OCI-LY3 (cell line): ENCODE results near the gene NT5E.

Experiments used
- EZH2phosphoT487 ChIP-seq: fragments of 200-600 bp; shearing (Covaris generic); IDR thresholded peaks from 2 replicates; pipeline ENCODE4 v1.6.1; 2018; ENCODE audit warnings: antibody characterized with exemption, mixed run types, low read depth
- TF ChIP-seq, protein P1 (sequence below): fragments of 200-600, 300-600 bp; sonication (generic); IDR thresholded peaks from 2 replicates; pipeline ENCODE4 v1.5.1; 2014; ENCODE audit warnings: antibody characterized with exemption, low read length, low read depth

DNA sequence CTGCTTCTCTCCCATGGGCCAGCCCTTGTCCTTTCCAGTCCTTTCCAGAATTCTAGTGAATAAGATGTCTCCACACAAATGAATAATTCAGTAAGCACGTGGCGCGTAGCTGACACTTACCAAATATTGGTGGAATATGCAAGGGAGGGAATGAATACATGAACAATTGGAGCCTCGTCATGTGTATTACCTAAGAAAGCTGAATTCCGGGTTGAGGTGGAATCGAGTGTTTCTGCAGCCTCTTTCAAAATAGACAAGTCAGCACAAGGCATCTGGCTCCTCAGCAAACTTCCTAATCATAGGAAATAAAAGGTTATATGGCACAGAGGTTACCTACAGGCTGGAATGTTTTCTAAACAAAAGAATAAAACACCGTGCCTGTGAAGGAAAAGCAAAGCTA, 47.0 kb upstream of the NT5E start:
- TF ChIP-seq, protein P1, sequence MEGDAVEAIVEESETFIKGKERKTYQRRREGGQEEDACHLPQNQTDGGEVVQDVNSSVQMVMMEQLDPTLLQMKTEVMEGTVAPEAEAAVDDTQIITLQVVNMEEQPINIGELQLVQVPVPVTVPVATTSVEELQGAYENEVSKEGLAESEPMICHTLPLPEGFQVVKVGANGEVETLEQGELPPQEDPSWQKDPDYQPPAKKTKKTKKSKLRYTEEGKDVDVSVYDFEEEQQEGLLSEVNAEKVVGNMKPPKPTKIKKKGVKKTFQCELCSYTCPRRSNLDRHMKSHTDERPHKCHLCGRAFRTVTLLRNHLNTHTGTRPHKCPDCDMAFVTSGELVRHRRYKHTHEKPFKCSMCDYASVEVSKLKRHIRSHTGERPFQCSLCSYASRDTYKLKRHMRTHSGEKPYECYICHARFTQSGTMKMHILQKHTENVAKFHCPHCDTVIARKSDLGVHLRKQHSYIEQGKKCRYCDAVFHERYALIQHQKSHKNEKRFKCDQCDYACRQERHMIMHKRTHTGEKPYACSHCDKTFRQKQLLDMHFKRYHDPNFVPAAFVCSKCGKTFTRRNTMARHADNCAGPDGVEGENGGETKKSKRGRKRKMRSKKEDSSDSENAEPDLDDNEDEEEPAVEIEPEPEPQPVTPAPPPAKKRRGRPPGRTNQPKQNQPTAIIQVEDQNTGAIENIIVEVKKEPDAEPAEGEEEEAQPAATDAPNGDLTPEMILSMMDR: no peak
- no peak for TF ChIP-seq EZH2phosphoT487
